K562 treated with DMSO at 1 percent for 4 hours (cell line): ENCODE results near the gene RHOD. TPM values are rescaled to one million over a fixed set of nuclear protein-coding genes. Genes with fewer than 3 reads are reported as not detected.

Experiments used
- total RNA-seq: library from RNA; unstranded; fragments of 300-600 nt; gene quantifications from 2 replicates; pipeline ENCODE4 v1.2.3, GENCODE V29; 2022; ENCODE audit not compliant: insufficient read depth

Gene RHOD
- total RNA-seq = not detected in 2 replicates

GRCh38 chr11:67056267-67057204 is at the start of gene RHOD:
TSS of gene RHOD (plus strand) at chr11:67056847. CDS start at chr11:67056903, 56 bp downstream.

GRCh38 chr11:67022961-67023956 is 33.4 kb upstream of the RHOD start, which contains the start of gene SYT12:
TSS of gene SYT12 (plus strand) at chr11:67023134. CDS start at chr11:67030145, 7,011 bp downstream.

GRCh38 chr11:67118801-67119584 is 62.3 kb downstream of the RHOD start, which contains the start of gene KDM2A:
TSS of gene KDM2A (plus strand) at chr11:67119263. CDS start at chr11:67121317, 2,054 bp downstream.

Other genes with a start within 250 kb of the RHOD start
- gene RCE1, start 213.4 kb upstream of the RHOD start, total RNA-seq = 35.7 and 44.7 TPM in 2 replicates
- gene LRFN4, start 199.8 kb upstream of the RHOD start, total RNA-seq = 22.2 and 23.9 TPM in 2 replicates
- gene PC, start 98.5 kb upstream of the RHOD start, total RNA-seq = 15.5 and 33.9 TPM in 2 replicates
- gene C11orf86, start 81.5 kb upstream of the RHOD start, total RNA-seq = not detected in 2 replicates
- 0.42 TPM in 1 of 2 replicates, not detected in the other for gene SYT12, start 33.7 kb upstream of the RHOD start, total RNA-seq
- 26.2 and 31.4 TPM in 2 replicates for gene KDM2A, start 62.4 kb downstream of the RHOD start, total RNA-seq
- gene GRK2, start 209.6 kb downstream of the RHOD start, total RNA-seq = 131 and 142 TPM in 2 replicates
- gene ANKRD13D, start 232.5 kb downstream of the RHOD start, total RNA-seq = 40.8 and 46.3 TPM in 2 replicates
- 3.9 and 8.5 TPM in 2 replicates for gene SSH3, start 246.7 kb downstream of the RHOD start, total RNA-seq